ENCODE data around the gene PKHD1.

PKHD1 gene

GRCh38 chr6:52087498-52087999 lies at the start of gene PKHD1:
TSS of gene PKHD1 (minus strand) at chr6:52087613. CDS start at chr6:52084933, 2,680 bp downstream.
- DNase-seq (ENCODE audit: low spot score) = peak; percentile 3

- no peak for DNase-seq (ENCODE audit: low spot score)
Measured at GRCh38 chr6:52136934-52137467, 49.6 kb upstream of the PKHD1 start.

GRCh38 chr6:52136055-52136454 lies 48.6 kb upstream of the PKHD1 start:
- no peak for DNase-seq (ENCODE audit: low spot score)

- no peak for DNase-seq (ENCODE audit: low spot score)
Measured at GRCh38 chr6:52135217-52135616, 47.8 kb upstream of the PKHD1 start.

GRCh38 chr6:52134011-52134410 lies 46.6 kb upstream of the PKHD1 start:
- DNase-seq (ENCODE audit: low spot score) = no peak

GRCh38 chr6:52133324-52133723 lies 45.9 kb upstream of the PKHD1 start:
- no peak for DNase-seq (ENCODE audit: low spot score)

- no peak for DNase-seq (ENCODE audit: low spot score)
Measured at GRCh38 chr6:52132292-52132691, 44.9 kb upstream of the PKHD1 start.

- no peak for DNase-seq (ENCODE audit: low spot score)
Measured at GRCh38 chr6:52130440-52130839, 43.0 kb upstream of the PKHD1 start.

GRCh38 chr6:52127957-52128356 lies 40.5 kb upstream of the PKHD1 start:
- DNase-seq (ENCODE audit: low spot score) = no peak

- no peak for DNase-seq (ENCODE audit: low spot score)
Measured at GRCh38 chr6:52126231-52126630, 38.8 kb upstream of the PKHD1 start.

GRCh38 chr6:52125572-52125971 lies 38.2 kb upstream of the PKHD1 start:
- no peak for DNase-seq (ENCODE audit: low spot score)

- no peak for DNase-seq (ENCODE audit: low spot score)
Measured at GRCh38 chr6:52125139-52125538, 37.7 kb upstream of the PKHD1 start.

GRCh38 chr6:52124126-52125121 lies 37.0 kb upstream of the PKHD1 start:
- DNase-seq (ENCODE audit: low spot score) = no peak

- DNase-seq (ENCODE audit: low spot score) = no peak
Measured at GRCh38 chr6:52123251-52123650, 35.8 kb upstream of the PKHD1 start.

- no peak for DNase-seq (ENCODE audit: low spot score)
Measured at GRCh38 chr6:52117352-52117751, 29.9 kb upstream of the PKHD1 start.

- no peak for DNase-seq (ENCODE audit: low spot score)
Measured at GRCh38 chr6:52116605-52116948, 29.2 kb upstream of the PKHD1 start.

GRCh38 chr6:52115891-52116604 lies 28.6 kb upstream of the PKHD1 start:
- no peak for DNase-seq (ENCODE audit: low spot score)

- DNase-seq (ENCODE audit: low spot score) = no peak
Measured at GRCh38 chr6:52115145-52115741, 27.8 kb upstream of the PKHD1 start.

- no peak for DNase-seq (ENCODE audit: low spot score)
Measured at GRCh38 chr6:52109171-52109571, 21.8 kb upstream of the PKHD1 start.

- DNase-seq (ENCODE audit: low spot score) = no peak
Measured at GRCh38 chr6:52108128-52108527, 20.7 kb upstream of the PKHD1 start.

GRCh38 chr6:52106994-52107393 lies 19.6 kb upstream of the PKHD1 start:
- no peak for DNase-seq (ENCODE audit: low spot score)

- no peak for DNase-seq (ENCODE audit: low spot score)
Measured at GRCh38 chr6:52104979-52105378, 17.6 kb upstream of the PKHD1 start.

All from cerebellar cortex (tissue), 1 donor.